Fibroblast of lung (primary cell): ENCODE results near the gene GOLGA8S.

Source experiments
- CTCF ChIP-seq, 2 donors: IDR thresholded peaks in 1 of 2; conservative IDR thresholded peaks in 1 of 2; 1 replicate in 1 of 2; 2 replicates in 1 of 2; pipeline ENCODE4 v1.5.1; 2011 to 2012; ENCODE audit warnings: low read length in 2 of 2, control low read depth in 1 of 2, inconsistent platforms in 1 of 2, low read depth in 1 of 2, mild to moderate bottlenecking in 1 of 2
- EZH2 ChIP-seq: IDR thresholded peaks from 2 replicates; pipeline ENCODE4 v1.5.1; 2012; ENCODE audit warnings: low read length, control low read depth, mild to moderate bottlenecking; ENCODE audit errors: missing control alignments

- no peak for TF ChIP-seq CTCF (conservative IDR thresholded peaks at IDR 0.05 in 1 of 2, IDR thresholded peaks at IDR 0.05 in 1 of 2; ENCODE audit: low read depth in 1 of 2, low read length in 2 of 2)
- no peak for TF ChIP-seq EZH2
These were observed 49.0 kb downstream of the GOLGA8S start for GRCh38 chr15:23403550-23403949.
